Measurements from ENCODE around the gene SH3BP4.

Gene SH3BP4

DNA sequence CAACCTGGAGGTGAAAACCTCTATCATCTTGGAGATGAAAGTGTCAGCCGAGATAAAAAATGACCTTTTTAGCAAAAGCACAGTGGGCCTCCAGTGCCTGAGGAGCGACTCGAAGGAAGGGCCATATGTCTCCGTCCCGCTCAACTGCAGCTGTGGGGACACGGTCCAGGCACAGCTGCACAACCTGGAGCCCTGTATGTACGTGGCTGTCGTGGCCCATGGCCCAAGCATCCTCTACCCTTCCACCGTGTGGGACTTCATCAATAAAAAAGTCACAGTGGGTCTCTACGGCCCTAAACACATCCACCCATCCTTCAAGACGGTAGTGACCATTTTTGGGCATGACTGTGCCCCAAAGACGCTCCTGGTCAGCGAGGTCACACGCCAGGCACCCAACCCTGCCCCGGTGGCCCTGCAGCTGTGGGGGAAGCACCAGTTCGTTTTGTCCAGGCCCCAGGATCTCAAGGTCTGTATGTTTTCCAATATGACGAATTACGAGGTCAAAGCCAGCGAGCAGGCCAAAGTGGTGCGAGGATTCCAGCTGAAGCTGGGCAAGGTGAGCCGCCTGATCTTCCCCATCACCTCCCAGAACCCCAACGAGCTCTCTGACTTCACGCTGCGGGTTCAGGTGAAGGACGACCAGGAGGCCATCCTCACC, 90.2 kb downstream of the SH3BP4 start:
- Histone ChIP-seq H3K9me3 (ENCODE audit: control insufficient read depth, insufficient read depth, low read length) (no peaks in the 10 kb centered on the region), H3F3A (ENCODE audit: control insufficient read depth, insufficient read depth) (no peaks in the 10 kb centered on the region), H4K20me1 (ENCODE audit: control insufficient read depth, insufficient read depth, low read depth, low read length) (no peaks in the 10 kb centered on the region), H3K9me2 (replicated peaks; ENCODE audit: control insufficient read depth, low read length) (no peaks in the 10 kb centered on the region), H3K4me2 (ENCODE audit: low read length) (no peak overlapping the region), H3K27ac (ENCODE audit: low read depth, low read length) (no peak overlapping the region), H3K27me3 (ENCODE audit: control insufficient read depth, low read length) (no peaks in the 10 kb centered on the region), H3K36me3 (ENCODE audit: control insufficient read depth, low read length) (no peaks in the 10 kb centered on the region), H3K4me1 (ENCODE audit: control insufficient read depth, low read length) (no peaks in the 10 kb centered on the region), H3K4me3 (ENCODE audit: low read length) (no peak overlapping the region), H3K79me2 (ENCODE audit: control insufficient read depth, low read length) (no peaks in the 10 kb centered on the region)
- TF ChIP-seq EZH2phosphoT487 (IDR thresholded peaks at IDR 0.05; ENCODE audit: borderline replicate concordance, low read length), result no peak
- TF ChIP-seq, protein P1, sequence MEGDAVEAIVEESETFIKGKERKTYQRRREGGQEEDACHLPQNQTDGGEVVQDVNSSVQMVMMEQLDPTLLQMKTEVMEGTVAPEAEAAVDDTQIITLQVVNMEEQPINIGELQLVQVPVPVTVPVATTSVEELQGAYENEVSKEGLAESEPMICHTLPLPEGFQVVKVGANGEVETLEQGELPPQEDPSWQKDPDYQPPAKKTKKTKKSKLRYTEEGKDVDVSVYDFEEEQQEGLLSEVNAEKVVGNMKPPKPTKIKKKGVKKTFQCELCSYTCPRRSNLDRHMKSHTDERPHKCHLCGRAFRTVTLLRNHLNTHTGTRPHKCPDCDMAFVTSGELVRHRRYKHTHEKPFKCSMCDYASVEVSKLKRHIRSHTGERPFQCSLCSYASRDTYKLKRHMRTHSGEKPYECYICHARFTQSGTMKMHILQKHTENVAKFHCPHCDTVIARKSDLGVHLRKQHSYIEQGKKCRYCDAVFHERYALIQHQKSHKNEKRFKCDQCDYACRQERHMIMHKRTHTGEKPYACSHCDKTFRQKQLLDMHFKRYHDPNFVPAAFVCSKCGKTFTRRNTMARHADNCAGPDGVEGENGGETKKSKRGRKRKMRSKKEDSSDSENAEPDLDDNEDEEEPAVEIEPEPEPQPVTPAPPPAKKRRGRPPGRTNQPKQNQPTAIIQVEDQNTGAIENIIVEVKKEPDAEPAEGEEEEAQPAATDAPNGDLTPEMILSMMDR (IDR thresholded peaks at IDR 0.05; ENCODE audit: low read depth, low read length, poor library complexity, severe bottlenecking), result no peak

DNA sequence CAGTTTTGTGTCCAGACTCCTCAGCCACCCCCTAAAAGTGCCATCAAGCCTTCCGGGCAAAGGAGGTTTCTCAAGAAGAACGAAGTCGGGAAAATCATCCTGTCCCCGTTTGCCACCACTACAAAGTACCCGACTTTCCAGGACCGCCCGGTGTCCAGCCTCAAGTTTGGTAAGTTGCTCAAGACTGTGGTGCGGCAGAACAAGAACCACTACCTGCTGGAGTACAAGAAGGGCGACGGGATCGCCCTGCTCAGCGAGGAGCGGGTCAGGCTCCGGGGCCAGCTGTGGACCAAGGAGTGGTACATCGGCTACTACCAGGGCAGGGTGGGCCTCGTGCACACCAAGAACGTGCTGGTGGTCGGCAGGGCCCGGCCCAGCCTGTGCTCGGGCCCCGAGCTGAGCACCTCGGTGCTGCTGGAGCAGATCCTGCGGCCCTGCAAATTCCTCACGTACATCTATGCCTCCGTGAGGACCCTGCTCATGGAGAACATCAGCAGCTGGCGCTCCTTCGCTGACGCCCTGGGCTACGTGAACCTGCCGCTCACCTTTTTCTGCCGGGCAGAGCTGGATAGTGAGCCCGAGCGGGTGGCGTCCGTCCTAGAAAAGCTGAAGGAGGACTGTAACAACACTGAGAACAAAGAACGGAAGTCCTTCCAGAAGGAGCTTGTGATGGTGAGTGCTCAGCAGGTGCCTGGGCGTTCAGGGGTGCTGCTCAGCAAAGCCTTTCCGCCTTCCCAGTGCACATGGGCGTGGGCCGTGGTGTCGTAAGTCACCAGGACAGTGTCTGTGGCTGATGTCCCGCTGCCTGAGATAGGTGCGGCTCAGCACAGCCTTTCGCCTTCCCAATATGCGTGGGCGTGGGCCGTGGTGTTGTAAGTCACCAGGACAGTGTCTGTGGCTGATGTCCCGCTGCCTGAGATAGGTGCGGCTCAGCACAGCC, 91.0 kb downstream of the SH3BP4 start:
- H4K20me1 ChIP-seq (ENCODE audit: control insufficient read depth, insufficient read depth, low read depth, low read length), result no peaks in the 10 kb centered on the region
- H3K4me2 ChIP-seq (ENCODE audit: low read length), result no peak overlapping the region
- H3K9me3 ChIP-seq (ENCODE audit: control insufficient read depth, insufficient read depth, low read length), result no peaks in the 10 kb centered on the region
- no peaks in the 10 kb centered on the region for H3K9me2 ChIP-seq (replicated peaks; ENCODE audit: control insufficient read depth, low read length)
- H3K79me2 ChIP-seq (ENCODE audit: control insufficient read depth, low read length), result no peaks in the 10 kb centered on the region
- TF ChIP-seq EZH2phosphoT487 (IDR thresholded peaks at IDR 0.05; ENCODE audit: borderline replicate concordance, low read length), result no peak
- TF ChIP-seq, protein P1 (IDR thresholded peaks at IDR 0.05; ENCODE audit: low read depth, low read length, poor library complexity, severe bottlenecking), result no peak
- H3K27me3 ChIP-seq (ENCODE audit: control insufficient read depth, low read length), result no peaks in the 10 kb centered on the region
- H3K4me3 ChIP-seq (ENCODE audit: low read length), result no peak overlapping the region
- no peaks in the 10 kb centered on the region for H3K36me3 ChIP-seq (ENCODE audit: control insufficient read depth, low read length)
- no peaks in the 10 kb centered on the region for H3K4me1 ChIP-seq (ENCODE audit: control insufficient read depth, low read length)
- H3K27ac ChIP-seq (ENCODE audit: low read depth, low read length), result no peak overlapping the region
- H3F3A ChIP-seq (ENCODE audit: control insufficient read depth, insufficient read depth), result no peaks in the 10 kb centered on the region

DNA sequence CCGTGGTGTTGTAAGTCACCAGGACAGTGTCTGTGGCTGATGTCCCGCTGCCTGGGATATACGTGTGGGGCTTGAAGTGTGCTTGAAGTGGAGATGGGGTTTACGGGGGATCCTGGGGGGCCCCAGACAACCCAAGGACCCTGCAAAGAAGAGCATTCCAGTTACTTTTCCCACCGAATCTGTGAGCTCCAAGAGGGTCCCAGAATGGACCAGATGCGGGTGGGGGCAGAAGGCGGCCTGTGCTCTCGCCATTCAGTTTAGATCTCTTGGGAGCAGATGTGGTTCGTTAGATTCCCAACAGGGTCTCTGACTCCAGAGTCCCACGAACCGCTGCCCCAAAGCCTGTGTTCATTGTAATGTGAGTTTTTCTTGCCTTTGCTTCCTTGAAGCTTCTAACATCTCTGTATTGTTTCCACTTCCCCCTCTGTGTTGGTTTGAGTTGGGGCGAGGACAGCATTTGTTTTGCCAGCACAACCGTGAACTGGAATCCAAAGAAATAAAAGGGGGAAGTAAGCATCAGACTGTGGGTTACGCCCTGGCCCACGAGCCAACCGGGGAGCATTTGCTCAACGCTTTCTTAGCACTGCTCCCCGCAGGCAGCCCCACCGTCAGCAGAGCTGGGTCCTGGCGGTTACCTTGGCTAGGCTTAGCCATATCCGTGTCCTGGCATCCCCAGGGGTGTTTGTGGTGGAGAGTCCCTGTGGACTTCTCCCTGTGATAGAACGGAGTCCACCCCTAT, 92.1 kb downstream of the SH3BP4 start:
- H3K79me2 ChIP-seq (ENCODE audit: control insufficient read depth, low read length), result no peaks in the 10 kb centered on the region

More for the DNA sequence above, 92.1 kb downstream of the SH3BP4 start:
- no peaks in the 10 kb centered on the region for H3K9me3 ChIP-seq (ENCODE audit: control insufficient read depth, insufficient read depth, low read length)
- no peak overlapping the region for H3K4me2 ChIP-seq (ENCODE audit: low read length)
- H3F3A ChIP-seq (ENCODE audit: control insufficient read depth, insufficient read depth), result no peaks in the 10 kb centered on the region
- H3K9me2 ChIP-seq (replicated peaks; ENCODE audit: control insufficient read depth, low read length), result no peaks in the 10 kb centered on the region
- no peak overlapping the region for H3K27ac ChIP-seq (ENCODE audit: low read depth, low read length)
- no peaks in the 10 kb centered on the region for H4K20me1 ChIP-seq (ENCODE audit: control insufficient read depth, insufficient read depth, low read depth, low read length)
- no peak overlapping the region for H3K4me3 ChIP-seq (ENCODE audit: low read length)
- no peaks in the 10 kb centered on the region for H3K36me3 ChIP-seq (ENCODE audit: control insufficient read depth, low read length)
- H3K4me1 ChIP-seq (ENCODE audit: control insufficient read depth, low read length), result no peaks in the 10 kb centered on the region
- no peaks in the 10 kb centered on the region for H3K27me3 ChIP-seq (ENCODE audit: control insufficient read depth, low read length)
- TF ChIP-seq EZH2phosphoT487 (IDR thresholded peaks at IDR 0.05; ENCODE audit: borderline replicate concordance, low read length), result no peak
- TF ChIP-seq, protein P1 (IDR thresholded peaks at IDR 0.05; ENCODE audit: low read depth, low read length, poor library complexity, severe bottlenecking), result no peak
